Neural progenitor cell (in vitro differentiated cells): Measurements from ENCODE around the gene ADAMTS15. TPM values are rescaled to one million over a fixed set of nuclear protein-coding genes. Genes with fewer than 3 reads are reported as not detected.

Experiments
- DNase-seq: peaks from one replicate; pipeline ENCODE4 v3.0.0-alpha.2; 2016; ENCODE audit warnings: low spot score
- H2AFZ ChIP-seq: fragments of 200-600 bp; sonication (generic); replicated peaks from 2 replicates; pipeline ENCODE4 v1.6.1; 2016; ENCODE audit warnings: antibody characterized with exemption
- H3F3A ChIP-seq: fragments of 200-600 bp; sonication (generic); 2 replicates; pipeline ENCODE4 v1.6.1; 2016; ENCODE audit warnings: antibody characterized with exemption, low read depth
- H3K27ac ChIP-seq: fragments of 200-600 bp; sonication (generic); 2 replicates; pipeline ENCODE4 v1.5.1; 2016; ENCODE audit warnings: mild to moderate bottlenecking
- H3K27me3 ChIP-seq: fragments of 200-600 bp; sonication (generic); 2 replicates; pipeline ENCODE4 v1.6.1; 2016; ENCODE audit warnings: mild to moderate bottlenecking, moderate library complexity
- H3K36me3 ChIP-seq: fragments of 200-600 bp; sonication (generic); 2 replicates; pipeline ENCODE4 v1.5.1; 2016
- H3K4me1 ChIP-seq: fragments of 200-600 bp; sonication (generic); 2 replicates; pipeline ENCODE4 v1.6.1; 2016; ENCODE audit warnings: mixed run types
- H3K4me2 ChIP-seq: fragments of 200-600 bp; sonication (generic); 2 replicates; pipeline ENCODE4 v1.6.1; 2016
- H3K4me3 ChIP-seq: fragments of 200-600 bp; sonication (generic); 2 replicates; pipeline ENCODE4 v1.5.1; 2016
- H3K79me2 ChIP-seq: fragments of 200-600 bp; sonication (generic); 2 replicates; pipeline ENCODE4 v1.6.1; 2016; ENCODE audit warnings: low read depth
- H3K9ac ChIP-seq: fragments of 200-600 bp; sonication (generic); 2 replicates; pipeline ENCODE4 v1.6.1; 2016
- H3K9me3 ChIP-seq: fragments of 200-600 bp; sonication (generic); 2 replicates; pipeline ENCODE4 v1.5.1; 2016; ENCODE audit warnings: low read depth
- H4K20me1 ChIP-seq: fragments of 200-600 bp; sonication (generic); 2 replicates; pipeline ENCODE4 v1.6.1; 2016; ENCODE audit warnings: low read depth
- H3K27ac Mint-ChIP-seq: 3 replicates; pipeline ENCODE4 v1.8.0; 2021; ENCODE audit warnings: mixed read lengths
- H3K27me3 Mint-ChIP-seq: 2 replicates; pipeline ENCODE4 v1.8.0; 2022; ENCODE audit warnings: low read depth, mild to moderate bottlenecking, inconsistent platforms, moderate library complexity, mixed read lengths; ENCODE audit not compliant: insufficient read depth
- H3K36me3 Mint-ChIP-seq: 3 replicates; pipeline ENCODE4 v1.8.0; 2021; ENCODE audit warnings: mixed read lengths
- H3K4me1 Mint-ChIP-seq: 3 replicates; pipeline ENCODE4 v1.8.0; 2021; ENCODE audit warnings: mixed read lengths
- H3K4me3 Mint-ChIP-seq: 3 replicates; pipeline ENCODE4 v1.8.0; 2021; ENCODE audit warnings: mild to moderate bottlenecking, moderate library complexity, mixed read lengths
- H3K9me3 Mint-ChIP-seq: 3 replicates; pipeline ENCODE4 v1.8.0; 2020; ENCODE audit warnings: mixed read lengths
- CTCF ChIP-seq: fragments of 200-600 bp; sonication (generic); IDR thresholded peaks from 2 replicates; pipeline ENCODE4 v1.5.1; 2017; ENCODE audit warnings: antibody characterized with exemption, mild to moderate bottlenecking
- EZH2 ChIP-seq: fragments of 200-600 bp; sonication (generic); IDR thresholded peaks from 2 replicates; pipeline ENCODE4 v1.6.1; 2017; ENCODE audit warnings: antibody characterized with exemption, mild to moderate bottlenecking, moderate library complexity
- EZH2phosphoT487 ChIP-seq: fragments of 200-600 bp; sonication (generic); IDR thresholded peaks from 2 replicates; pipeline ENCODE4 v1.6.1; 2017; ENCODE audit warnings: antibody characterized with exemption
- total RNA-seq: library from RNA; depleted of rRNA; stranded (reverse); fragments of >200 nt; gene quantifications from 2 replicates; pipeline ENCODE4 v1.2.3, GENCODE V29; 2015; ENCODE audit warnings: low replicate concordance

The ADAMTS15 gene
- total RNA-seq, 1 donor from 2014 or later, result 0.09 TPM

- Mint-ChIP-seq H3K27ac (no peak overlapping the region), H3K36me3 (no peaks in the 10 kb centered on the region), H3K4me3 (no peak overlapping the region), H3K4me1 (peaks cover 7% of the 10 kb centered on the region), H3K9me3 (no peaks in the 10 kb centered on the region), H3K27me3 (peaks cover 5% of the 10 kb centered on the region)
- DNase-seq, result no peak
- Histone ChIP-seq H3K4me3 (no peak overlapping the region), H3K9me3 (no peaks in the 10 kb centered on the region), H3K79me2 (no peaks in the 10 kb centered on the region), H3K4me2 (no peak overlapping the region), H3K27ac (no peak overlapping the region), H2AFZ (no peak overlapping the region), H3F3A (peaks cover 17% of the 10 kb centered on the region), H3K9ac (no peak overlapping the region), H3K36me3 (no peaks in the 10 kb centered on the region), H3K27me3 (peaks cover 62% of the 10 kb centered on the region), H3K4me1 (peaks cover 9% of the 10 kb centered on the region), H4K20me1 (peaks cover 12% of the 10 kb centered on the region)
- TF ChIP-seq CTCF (no peak), EZH2 (no peak), EZH2phosphoT487 (no peak)
Measured at GRCh38 chr11:130445788-130446187, 2.7 kb upstream of the ADAMTS15 start.

GRCh38 chr11:130448039-130448415 lies 418 bp upstream of the ADAMTS15 start:
- Histone ChIP-seq H3F3A (peaks cover 17% of the 10 kb centered on the region), H3K27me3 (peaks cover 82% of the 10 kb centered on the region), H2AFZ (no peak overlapping the region), H3K4me1 (peaks cover 9% of the 10 kb centered on the region), H3K9ac (no peak overlapping the region), H3K9me3 (no peaks in the 10 kb centered on the region), H3K4me2 (peak overlapping the region; percentile 95), H4K20me1 (peaks cover 12% of the 10 kb centered on the region), H3K27ac (no peak overlapping the region), H3K79me2 (no peaks in the 10 kb centered on the region), H3K36me3 (no peaks in the 10 kb centered on the region), H3K4me3 (peak overlapping the region; percentile 61)
- no peaks in the 10 kb centered on the region for H3K9me3 Mint-ChIP-seq
- H3K36me3 Mint-ChIP-seq, result no peaks in the 10 kb centered on the region
- peaks cover 10% of the 10 kb centered on the region for H3K27me3 Mint-ChIP-seq
- DNase-seq, result no peak
- TF ChIP-seq EZH2, result no peak
- no peak for TF ChIP-seq CTCF
- TF ChIP-seq EZH2phosphoT487, result no peak
- H3K4me3 Mint-ChIP-seq, result peak overlapping the region; percentile 87
- H3K27ac Mint-ChIP-seq, result no peak overlapping the region
- H3K4me1 Mint-ChIP-seq, result peaks cover 7% of the 10 kb centered on the region

- peak; percentile 62 for DNase-seq
Measured at GRCh38 chr11:130449310-130449990, 1.0 kb downstream of the ADAMTS15 start.

More at GRCh38 chr11:130449310-130449990, 1.0 kb downstream of the ADAMTS15 start:
- Histone ChIP-seq H3K4me1 (peaks cover 9% of the 10 kb centered on the region), H3K27ac (no peak overlapping the region), H3K36me3 (no peaks in the 10 kb centered on the region), H3K4me3 (peak overlapping the region; percentile 61), H3K9ac (no peak overlapping the region), H3F3A (peaks cover 17% of the 10 kb centered on the region), H2AFZ (peak overlapping the region; percentile 78), H3K9me3 (no peaks in the 10 kb centered on the region), H3K27me3 (peaks cover 94% of the 10 kb centered on the region), H3K4me2 (peak overlapping the region; percentile 95), H4K20me1 (peaks cover 12% of the 10 kb centered on the region), H3K79me2 (no peaks in the 10 kb centered on the region)
- no peaks in the 10 kb centered on the region for H3K9me3 Mint-ChIP-seq
- no peaks in the 10 kb centered on the region for H3K36me3 Mint-ChIP-seq
- H3K27me3 Mint-ChIP-seq, result peaks cover 10% of the 10 kb centered on the region
- H3K27ac Mint-ChIP-seq, result no peak overlapping the region
- H3K4me1 Mint-ChIP-seq, result peaks cover 7% of the 10 kb centered on the region
- peak overlapping the region; percentile 87 for H3K4me3 Mint-ChIP-seq
- TF ChIP-seq EZH2phosphoT487, result peak; percentile 89
- TF ChIP-seq CTCF, result no peak
- TF ChIP-seq EZH2, result peak; percentile 95
